Right renal pelvis (tissue), 4 donors: Measurements from ENCODE around the gene CCDC61. TPM values are rescaled to one million over a fixed set of nuclear protein-coding genes. Genes with fewer than 3 reads are reported as not detected.
A peak's percentile ranks its signal among the peaks of the same experiment; 100 is the strongest.

ENCODE experiments used
- DNase-seq, 4 donors: peaks; one replicate each; pipeline ENCODE4 v3.0.0-alpha.2; 2013; ENCODE audit warnings: low read depth in 4 of 4, low spot score in 3 of 4, missing footprints in 1 of 4
- polyA plus RNA-seq, 4 donors: library from polyadenylated mRNA; unstranded; fragments of 120-200 nt; gene quantifications; one replicate each; pipeline ENCODE4 v1.2.1, GENCODE V29; 2013; ENCODE audit not compliant: insufficient read length in 4 of 4

CCDC61 gene
- polyA plus RNA-seq, 4 donors = 10.6 to 14.6 (median 11.1) TPM

DNA sequence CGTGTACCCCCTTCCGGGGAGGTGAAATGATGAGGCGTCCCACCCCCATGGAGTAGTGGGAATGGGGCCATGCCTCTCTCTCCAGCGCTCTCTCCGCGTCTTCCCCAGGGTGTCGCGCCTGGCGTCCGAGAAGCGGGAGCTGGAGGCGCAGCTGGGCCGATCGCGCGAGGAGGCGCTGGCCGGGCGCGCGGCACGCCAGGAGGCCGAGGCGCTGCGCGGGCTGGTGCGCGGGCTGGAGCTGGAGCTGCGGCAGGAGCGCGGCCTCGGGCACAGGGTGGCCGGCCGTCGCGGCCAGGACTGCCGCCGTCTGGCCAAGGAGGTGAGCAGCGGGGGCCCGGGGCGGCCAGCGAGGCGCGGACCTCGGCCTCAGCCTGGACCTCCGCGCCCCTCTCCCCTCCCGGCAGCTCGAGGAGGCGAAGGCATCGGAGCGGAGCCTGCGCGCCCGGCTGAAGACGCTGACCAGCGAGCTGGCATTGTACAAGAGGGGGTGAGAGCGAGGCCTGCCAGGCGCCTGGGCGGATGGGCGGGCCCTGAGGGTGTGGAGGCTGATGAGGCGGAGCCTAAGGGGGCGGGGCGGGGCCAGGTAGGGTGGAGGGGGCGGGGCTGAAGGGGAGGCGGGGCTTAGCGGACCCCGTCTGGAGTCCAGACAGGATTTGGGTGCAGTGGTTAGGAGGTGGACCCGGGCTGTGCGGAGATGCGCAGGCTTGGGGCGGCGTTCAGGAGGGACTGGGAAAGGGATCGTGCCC lies 19.8 kb downstream of the CCDC61 start:
- no peak for DNase-seq

DNA sequence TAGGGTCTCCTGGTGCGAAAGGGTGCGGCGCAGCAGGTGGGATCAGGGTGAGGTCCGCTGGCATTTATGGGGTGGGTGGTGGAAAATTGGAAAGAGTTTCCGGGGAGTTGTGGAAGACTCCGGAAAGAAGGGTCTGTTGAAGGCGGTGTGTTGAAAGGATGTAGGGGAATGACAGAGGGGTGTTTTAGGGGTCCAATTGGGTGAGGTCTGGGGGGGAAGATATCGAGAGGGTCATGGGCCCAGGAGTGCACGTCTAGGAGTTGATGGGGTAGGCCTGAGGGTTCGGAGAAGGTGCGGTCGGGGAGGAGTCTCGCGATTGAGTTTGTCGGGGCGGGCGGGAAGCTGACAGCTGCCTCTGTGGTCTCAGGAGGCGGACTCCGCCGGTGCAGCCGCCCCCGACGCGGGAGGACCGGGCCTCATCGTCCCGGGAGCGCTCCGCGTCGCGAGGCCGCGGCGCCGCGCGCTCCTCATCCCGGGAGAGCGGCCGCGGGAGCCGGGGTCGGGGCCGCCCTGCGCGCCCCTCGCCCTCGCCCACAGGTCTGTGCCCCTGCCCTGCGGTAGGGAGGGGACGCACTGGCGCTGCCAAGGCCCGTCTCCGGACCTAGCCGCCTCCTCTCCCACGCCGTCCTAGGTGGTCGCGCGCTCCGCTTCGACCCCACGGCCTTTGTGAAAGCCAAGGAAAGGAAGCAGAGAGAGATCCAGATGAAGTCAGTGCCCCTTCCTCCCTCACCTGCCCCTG lies 20.6 kb downstream of the CCDC61 start:
- DNase-seq = no peak

DNA sequence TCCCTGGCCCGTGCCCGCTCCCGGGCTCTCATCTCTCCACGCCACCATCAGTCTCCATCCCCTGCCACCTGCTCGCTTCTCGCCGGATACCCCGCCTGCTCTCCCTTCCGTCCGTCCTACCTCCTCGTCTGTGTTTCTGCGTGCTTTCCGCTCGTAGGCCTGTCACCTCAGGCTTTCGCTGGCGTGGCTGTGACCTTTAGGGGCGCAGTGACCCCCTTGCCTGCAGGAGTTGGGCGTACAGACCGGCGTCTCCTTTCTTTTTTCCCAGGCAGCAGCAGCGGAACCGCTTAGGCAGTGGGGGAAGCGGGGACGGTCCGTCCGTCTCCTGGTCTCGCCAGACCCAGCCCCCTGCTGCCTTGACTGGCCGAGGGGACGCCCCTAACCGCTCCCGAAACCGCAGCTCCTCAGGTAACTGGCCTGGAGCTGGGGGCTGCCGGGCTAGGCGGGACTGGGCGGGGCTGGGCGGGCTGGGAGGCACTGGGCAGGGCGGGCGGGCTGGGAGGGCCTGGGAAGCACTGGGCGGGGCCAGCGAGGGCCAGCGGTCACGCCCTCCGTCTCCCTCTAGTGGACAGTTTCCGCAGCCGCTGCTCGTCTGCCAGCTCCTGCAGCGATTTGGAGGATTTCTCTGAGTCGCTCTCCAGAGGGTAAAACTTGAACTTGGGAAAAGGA lies 21.3 kb downstream of the CCDC61 start:
- peak in 1 of 4 donors; percentile 79 for DNase-seq

DNA sequence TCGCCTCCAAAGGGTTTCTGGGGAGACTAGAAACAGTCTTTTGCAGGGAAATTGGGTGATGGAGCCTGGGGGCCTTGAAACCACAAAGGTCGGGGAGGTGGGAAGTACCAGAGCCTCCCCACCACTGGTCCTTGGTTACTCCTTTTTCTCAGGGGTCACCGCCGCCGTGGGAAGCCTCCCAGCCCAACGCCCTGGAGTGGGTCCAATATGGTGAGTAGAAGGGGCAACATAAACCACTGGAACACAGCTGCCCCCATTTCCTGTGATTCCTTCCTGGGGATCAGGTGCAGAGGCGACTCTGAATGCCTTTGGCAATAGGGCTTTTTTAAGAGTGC lies 21.8 kb downstream of the CCDC61 start:
- no peak for DNase-seq

DNA sequence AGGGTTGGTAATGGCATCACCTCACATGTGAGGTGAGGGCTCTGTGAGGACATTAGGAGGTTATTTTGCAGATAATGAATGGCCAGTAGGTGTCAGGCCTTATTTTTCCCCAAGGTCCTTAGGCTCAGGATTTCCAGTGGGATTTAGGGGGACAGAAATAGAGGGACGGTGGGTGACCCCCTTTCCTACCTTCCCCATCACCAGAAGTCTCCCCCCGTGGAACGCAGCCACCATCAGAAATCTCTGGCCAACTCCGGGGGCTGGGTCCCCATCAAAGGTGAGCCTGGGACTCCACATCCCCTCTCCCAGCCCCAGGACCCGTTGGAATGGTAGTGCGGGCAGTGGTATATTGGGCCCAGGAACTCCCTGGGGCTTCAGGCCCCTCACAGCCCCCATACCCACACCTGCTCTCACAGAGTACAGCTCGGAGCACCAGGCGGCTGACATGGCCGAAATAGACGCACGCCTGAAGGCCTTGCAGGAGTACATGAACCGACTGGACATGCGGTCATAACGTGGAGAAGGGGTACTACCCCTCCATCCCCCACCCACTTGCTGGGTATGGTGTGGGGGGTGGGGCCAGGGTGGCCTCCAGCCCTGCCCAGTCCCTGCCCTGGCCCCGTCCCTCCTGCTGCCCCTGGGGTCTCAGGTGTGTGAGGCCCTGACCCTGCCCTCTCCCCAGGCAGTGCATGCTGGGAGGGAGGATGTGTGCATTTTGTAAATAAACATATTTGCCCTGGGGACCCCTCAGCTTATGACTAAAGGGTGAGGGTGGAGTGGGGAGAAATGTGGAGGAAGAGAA lies 22.8 kb downstream of the CCDC61 start:
- DNase-seq = no peak

DNA sequence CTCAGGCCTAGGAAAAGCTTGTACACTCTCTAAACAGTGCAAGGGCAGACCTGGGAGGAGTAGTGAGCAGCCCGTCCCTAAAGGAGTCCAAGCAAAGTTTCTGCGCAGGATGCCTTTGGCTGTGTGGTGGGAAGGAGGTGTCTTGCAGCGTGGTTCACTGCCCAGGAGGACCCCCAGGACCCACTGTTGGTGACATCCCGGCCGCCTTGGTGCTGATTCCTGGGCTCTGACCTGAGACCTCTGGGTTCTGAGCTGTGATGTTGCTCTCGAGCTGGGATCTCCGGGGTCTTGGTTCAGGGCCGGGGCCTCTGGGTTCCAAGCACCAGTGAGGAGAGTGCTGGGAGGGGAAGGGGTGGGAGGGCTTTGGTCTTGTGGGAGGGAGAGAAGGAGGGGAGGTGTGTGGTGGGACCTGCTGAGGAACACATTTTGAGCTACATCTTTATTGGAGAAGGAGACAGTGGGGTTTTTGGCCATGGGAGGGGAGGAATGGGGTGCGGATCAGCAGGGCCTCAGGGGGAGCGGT lies 23.5 kb downstream of the CCDC61 start:
- DNase-seq = no peak

DNA sequence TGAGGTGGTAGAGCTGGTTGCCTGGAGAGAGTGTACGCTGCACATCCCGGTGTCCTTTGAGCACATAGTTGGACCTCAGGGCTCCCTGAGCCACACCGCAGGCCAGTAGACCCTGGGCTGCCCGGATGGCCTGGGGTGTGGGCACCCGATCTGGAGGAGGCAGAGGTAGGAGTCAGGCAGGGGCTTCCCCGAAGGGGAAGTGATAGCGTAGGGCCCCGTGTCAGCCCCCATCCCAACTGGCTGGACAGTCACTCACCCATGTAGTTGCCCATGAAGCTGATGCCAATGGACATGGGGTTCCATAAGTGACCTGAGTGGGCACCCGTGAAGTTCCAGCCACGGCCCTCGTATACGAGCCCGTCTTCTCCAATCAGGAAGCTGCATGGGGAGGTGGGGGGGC lies 24.0 kb downstream of the CCDC61 start:
- DNase-seq = no peak

DNA sequence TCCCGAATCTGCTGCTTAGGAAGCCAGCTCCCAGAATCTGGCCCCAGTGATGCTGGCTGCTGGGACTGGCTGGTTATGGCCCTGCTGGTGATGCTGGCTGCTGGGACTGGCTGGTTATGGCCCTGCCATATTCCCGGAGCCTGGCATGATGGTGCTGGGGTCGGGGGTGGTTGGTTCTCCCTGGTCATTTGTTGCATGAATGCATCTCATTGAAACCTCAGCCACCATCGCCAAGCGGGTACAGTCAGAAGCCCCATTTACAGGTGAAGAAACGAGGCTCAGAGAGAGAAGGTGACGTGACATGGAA lies 25.5 kb downstream of the CCDC61 start:
- DNase-seq = no peak

DNA sequence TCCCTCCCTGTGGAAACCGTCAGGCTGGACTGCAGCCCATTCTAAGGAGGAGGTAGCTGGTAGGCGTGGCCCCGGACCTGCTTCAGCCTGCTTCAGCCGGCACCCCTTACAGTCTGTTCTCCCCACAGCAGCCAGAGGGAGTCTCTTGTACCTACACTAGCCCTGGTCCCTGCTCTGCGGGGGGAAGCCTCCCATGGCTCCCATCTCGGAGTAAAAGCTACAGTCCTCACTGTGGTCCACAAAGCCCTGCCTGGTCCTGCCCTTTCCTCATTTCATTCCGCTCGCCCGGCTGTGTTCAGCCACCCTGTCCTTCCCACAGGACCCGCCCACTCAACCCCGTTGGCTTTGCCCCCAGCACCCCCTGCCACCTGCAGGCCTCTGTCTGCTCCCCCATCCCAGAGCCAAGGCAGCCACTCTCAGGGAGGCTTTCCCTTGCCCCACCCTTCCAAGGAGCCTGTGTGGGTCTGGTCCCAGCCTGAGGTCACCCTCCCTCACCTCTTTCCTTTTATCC lies 26.3 kb downstream of the CCDC61 start:
- no peak for DNase-seq

DNA sequence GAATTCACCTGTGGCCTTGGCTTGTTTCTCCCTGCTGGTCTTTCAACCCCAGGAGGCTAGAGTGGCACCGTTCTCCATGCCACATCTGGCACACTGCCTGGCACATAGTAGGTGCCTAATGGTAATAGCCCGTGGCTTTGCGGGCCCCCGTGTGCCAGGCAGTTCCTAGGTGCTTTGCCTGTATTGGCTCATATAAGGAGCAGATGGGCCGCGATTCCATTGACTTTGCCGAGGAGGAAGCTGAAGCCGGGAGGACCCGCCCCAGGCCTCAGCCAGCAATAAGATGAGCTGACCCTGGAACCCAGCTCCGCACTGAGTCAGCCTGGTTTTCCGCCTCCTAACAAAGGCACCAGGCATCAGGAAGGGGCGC lies 26.8 kb downstream of the CCDC61 start:
- DNase-seq = no peak

DNA sequence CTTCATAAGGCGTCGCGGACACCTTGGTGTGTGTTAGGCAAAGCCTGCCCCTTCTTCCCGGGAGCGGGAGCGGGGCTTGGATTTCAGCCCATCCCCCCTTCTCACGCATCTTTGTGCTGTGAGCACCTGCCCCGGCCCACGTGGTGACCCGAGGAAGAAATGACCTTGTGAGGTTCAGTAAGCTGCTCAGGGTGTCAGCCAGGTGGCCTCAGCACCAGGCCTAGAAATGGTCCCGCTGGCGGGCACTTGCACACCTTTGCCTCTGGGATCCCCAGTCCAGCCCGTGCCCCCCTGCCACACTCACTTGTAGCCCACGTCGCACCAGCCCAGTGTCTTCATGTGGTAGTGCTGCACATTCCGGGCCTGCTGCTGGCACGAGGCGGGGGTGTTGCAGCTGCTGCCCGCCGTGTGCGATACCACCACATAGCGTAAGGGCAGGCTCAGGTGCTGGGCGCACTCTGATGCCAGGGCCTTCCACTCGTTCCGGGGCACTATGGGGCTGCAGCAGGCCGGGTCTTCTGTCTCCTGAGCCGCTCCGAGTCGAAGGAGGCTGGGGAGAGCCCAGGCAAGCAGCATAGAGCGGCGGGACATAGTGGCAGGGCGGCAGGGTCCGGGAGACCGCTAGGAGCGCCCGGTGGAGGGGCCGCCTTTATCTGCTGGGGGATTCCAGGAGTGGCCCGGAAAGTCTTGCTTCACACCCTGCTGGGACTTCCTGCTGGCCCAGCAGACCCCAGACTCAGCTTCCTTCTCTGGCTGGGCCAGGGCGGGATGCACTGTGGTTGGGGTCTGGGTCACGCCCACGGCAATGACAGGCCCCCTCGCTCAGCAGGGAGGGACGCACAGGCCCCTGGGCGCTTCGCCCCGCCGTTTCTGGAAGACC lies 27.4 kb downstream of the CCDC61 start, which contains the start of gene PGLYRP1:
Gene PGLYRP1 (minus strand): TSS at position 623 of the 880 bp plus-strand sequence. CDS start 32 bp downstream, at position 591.
- no peak for DNase-seq

DNA sequence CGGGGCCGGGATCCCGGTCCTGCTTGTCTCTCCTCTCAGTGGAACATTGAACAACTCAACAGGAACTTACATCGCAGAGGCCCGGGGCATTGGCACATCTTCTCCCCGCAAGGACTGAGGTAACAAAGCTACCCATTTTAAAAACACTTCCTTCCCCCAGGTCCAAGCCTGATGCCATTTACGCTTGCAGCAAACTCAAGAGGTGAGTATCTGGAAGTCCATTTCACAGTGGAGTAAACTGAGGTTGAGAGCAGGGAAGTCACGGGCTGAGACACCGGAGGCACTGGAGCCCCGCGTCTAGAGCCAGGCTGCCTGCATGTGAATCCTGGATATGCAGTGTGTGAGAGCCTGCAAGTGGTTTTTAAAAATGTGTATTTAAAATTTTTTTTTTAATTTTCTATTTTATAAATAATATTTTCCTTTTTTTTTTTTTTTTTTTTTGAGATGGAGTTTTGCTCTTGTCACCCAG lies 28.1 kb downstream of the CCDC61 start:
- DNase-seq = no peak

DNA sequence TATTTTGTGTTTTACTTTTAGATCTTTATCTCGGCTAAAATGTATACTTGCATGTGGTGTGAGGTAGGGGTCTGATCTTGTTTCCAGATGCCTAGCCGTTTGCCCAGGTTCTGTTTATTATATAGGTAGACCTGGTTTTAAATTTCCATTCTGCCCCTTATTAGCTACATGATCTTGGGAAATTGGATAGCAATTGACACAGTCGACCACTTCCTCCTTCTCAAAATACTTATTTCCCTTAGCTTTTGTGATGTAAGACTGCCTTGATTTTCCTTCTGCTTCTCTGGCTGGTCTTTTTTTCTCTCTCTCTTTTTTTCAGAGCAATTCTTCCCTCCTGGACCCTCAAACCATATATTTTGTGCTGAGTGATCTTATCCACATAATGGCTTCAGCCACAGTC lies 30.6 kb downstream of the CCDC61 start:
- DNase-seq = no peak

DNA sequence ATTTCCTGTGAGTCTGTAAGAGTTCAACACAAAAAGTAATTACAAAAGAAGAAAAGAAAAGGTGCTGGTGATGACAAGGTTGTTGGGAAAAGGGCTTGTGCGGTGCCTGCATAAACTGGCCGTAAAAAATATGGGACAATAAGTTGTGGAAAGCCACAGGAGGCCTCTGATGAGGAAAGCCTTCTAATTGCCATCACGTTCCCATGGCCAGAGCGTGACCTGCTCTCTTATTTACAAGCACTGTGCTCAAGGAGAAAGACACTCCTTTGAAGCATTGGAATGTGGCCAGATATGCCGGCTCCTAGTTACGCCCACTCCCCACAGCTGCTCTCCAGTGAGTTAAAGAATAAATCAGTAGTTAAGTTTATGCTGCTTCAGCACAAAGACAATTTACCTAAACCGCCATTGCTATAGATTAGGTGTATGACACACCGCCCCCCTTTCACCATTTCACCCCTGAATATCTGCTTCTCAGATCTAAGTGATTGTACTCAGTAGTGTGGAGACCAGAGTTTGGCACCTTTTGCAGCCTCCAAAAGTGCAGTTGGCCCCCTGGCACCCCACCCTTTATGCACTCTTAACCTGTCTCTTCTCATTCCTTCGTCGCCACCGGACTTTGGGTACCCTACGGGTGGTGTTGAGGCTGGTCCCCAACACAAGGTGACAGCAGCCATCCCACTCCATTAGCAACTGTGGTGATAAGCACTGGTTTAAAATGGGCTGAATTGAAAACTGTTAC lies 35.7 kb downstream of the CCDC61 start:
- no peak for DNase-seq

DNA sequence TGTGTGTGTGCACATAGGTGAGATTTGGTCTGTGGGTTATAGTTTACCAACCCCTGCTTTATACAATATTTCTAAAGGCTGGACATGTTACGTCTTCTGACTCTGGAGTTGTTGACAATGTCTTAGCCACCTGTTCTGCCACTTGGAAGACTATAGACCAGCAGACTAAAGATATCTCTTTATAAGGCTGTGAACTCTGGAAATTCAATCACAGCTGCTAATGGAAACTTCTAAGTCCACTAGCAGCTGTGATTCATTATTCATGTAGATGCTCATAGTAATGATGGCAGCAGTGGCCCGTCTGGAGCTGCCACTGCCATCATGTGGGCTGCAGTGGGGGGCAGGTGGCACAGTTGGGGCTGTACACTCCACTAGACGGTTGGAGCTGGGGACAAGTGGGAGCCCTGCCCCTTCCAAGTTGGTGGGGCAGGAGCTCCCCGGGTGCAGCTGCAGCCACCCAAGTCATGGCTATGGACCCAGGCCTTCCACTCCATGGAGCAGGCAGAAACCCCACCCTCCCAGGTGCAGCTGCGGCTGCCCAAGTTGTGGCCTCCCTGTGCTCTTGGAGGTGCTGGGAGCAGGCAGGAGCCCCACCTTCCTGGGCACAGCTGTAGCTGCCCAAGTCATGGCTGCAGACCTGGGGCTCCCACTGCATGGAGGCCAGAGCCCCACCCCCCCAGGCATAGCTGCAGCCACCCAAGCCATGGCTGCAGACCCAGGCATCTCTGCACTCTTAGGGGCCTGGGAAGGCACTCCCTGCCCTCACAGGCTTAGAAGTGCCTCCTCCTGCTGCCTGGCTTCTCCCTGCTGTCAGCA lies 36.7 kb downstream of the CCDC61 start:
- DNase-seq = no peak

DNA sequence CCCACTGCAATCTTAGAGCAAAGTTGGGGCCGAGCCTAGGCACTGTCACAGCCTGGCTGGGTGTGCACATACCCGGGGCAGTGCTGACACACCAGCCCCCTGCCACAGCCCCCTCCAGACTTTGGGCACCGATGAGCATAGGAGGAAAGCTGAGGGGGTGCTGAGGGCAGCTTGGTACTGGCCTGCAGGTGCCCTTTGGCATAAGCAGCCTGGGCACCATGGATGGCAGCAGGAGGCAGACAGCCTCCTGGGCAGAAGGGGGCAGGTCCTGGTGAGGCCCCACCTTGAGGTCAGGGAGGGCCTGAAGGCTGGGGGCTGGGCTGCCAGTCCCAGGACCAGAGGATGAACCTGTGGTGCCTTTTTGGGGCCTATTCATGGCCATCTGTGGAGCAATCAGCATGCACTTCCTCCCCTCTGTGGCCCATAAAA lies 37.3 kb downstream of the CCDC61 start:
- DNase-seq = no peak

DNA sequence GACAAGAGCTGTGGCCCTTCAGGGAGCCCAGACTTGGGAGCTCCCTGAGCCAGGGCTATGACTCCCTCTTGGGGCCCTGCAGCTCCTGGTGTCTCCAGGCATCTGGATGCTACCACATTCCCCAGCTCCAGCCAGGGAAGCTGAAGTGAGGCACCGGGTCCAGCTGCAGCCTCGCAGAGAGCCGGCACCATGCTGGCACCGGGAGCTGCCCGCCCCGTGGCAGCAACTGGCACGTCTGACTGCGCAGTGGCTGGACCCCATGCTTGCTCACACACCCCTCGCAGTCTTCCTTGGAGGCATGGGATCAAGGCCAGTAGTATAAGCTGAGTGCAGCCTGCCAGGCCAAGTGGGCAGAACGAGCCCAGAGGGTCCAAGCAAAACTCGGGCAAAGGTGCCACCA lies 38.1 kb downstream of the CCDC61 start:
- no peak for DNase-seq

DNA sequence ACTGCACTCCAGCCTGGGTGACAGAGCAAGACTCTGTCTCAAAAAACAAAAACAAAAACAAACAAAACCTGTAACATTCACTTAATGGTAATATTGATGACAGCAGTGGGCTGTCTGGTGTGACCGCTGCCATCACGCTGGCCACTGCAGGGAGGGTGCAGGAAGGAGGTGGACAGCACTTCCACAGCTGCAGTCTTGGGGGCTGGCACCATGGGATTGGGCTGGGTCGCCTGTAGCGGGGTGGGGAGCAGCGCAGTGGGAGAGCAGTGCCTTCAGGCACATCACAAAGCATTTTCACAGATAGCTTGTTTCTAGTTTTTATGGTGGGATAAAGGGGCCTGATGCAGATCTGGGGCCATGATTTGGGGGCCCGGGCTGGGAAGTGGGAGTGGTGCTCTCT lies 40.3 kb downstream of the CCDC61 start:
- no peak for DNase-seq
